Measurements from ENCODE around the gene CILP.
"Not testable (repeated sequence)": the region's sequence is repeated elsewhere in the genome, so short reads cannot be mapped to it uniquely, and the experiment has no call there.

Gene CILP

GRCh38 chr15:65182538-65182937, 28.7 kb downstream of the CILP start:
- intact Hi-C loops (cut with DNase I; ENCODE audit: low total_unique reads) = loop anchor here (10.0 kb wide), 1 partner anchor 48 kb away; the partner anchor contains the start of gene PDCD7
- no peak overlapping the region for H3K27ac ChIP-seq
- no peaks in the 10 kb centered on the region for H3K27me3 ChIP-seq

GRCh38 chr15:65181582-65182353, 29.5 kb downstream of the CILP start:
- intact Hi-C loops (cut with DNase I; ENCODE audit: low total_unique reads) = loop anchor here (10.0 kb wide), 1 partner anchor 47 kb away; the partner anchor contains the start of gene PDCD7
- not testable (repeated sequence) for H3K4me3 ChIP-seq, H3K9me3 ChIP-seq, H3K27me3 ChIP-seq, DNase-seq, H3K27ac ChIP-seq
- peaks cover 0 to 45% (median 18%) of the 10 kb centered on the region in 4 donors for H3K4me1 ChIP-seq
- H3K36me3 ChIP-seq = peaks cover 24 to 33% (median 32%) of the 10 kb centered on the region in 3 donors

More at GRCh38 chr15:65182538-65182937, 28.7 kb downstream of the CILP start:
- H3K4me1 ChIP-seq = peaks cover 0 to 45% (median 18%) of the 10 kb centered on the region in 4 donors
- DNase-seq = no peak
- peak overlapping the region; percentile 77 to 93 for H3K4me3 ChIP-seq
- no peaks in the 10 kb centered on the region for H3K9me3 ChIP-seq
- no peak for TF ChIP-seq CTCF (IDR thresholded peaks at IDR 0.05)
- peaks cover 16 to 26% (median 24%) of the 10 kb centered on the region in 3 donors for H3K36me3 ChIP-seq

- intact Hi-C loops (cut with DNase I; ENCODE audit: low total_unique reads) = loop anchor here (10.0 kb wide), 1 partner anchor 45 kb away; the partner anchor contains the start of gene PDCD7
Observed at GRCh38 chr15:65180167-65180566, 31.1 kb downstream of the CILP start.

GRCh38 chr15:65177901-65178300, 33.4 kb downstream of the CILP start:
- Histone ChIP-seq H3K27me3 (no peaks in the 10 kb centered on the region), H3K36me3 (peaks cover 39 to 72% (median 40%) of the 10 kb centered on the region in 3 donors), H3K4me3 (no peak overlapping the region), H3K4me1 (peaks cover 0 to 35% (median 14%) of the 10 kb centered on the region in 4 donors), H3K9me3 (no peaks in the 10 kb centered on the region), H3K27ac (no peak overlapping the region)
- no peak for TF ChIP-seq CTCF (IDR thresholded peaks at IDR 0.05)
- DNase-seq = no peak
- intact Hi-C loops (cut with DNase I; ENCODE audit: low total_unique reads) = no loop called here

More at GRCh38 chr15:65180167-65180566, 31.1 kb downstream of the CILP start:
- H3K9me3 ChIP-seq = no peaks in the 10 kb centered on the region
- no peak overlapping the region for H3K4me3 ChIP-seq
- peaks cover 32 to 49% (median 35%) of the 10 kb centered on the region in 3 donors for H3K36me3 ChIP-seq
- no peak for DNase-seq
- H3K27ac ChIP-seq = no peak overlapping the region
- peaks cover 0 to 45% (median 18%) of the 10 kb centered on the region in 4 donors for H3K4me1 ChIP-seq
- TF ChIP-seq CTCF (IDR thresholded peaks at IDR 0.05) = no peak
- no peaks in the 10 kb centered on the region for H3K27me3 ChIP-seq

GRCh38 chr15:65176056-65176455, 35.2 kb downstream of the CILP start:
- H3K9me3 ChIP-seq = no peaks in the 10 kb centered on the region
- H3K36me3 ChIP-seq = peaks cover 55 to 88% (median 58%) of the 10 kb centered on the region in 3 donors
- DNase-seq = no peak
- no peak for TF ChIP-seq CTCF (IDR thresholded peaks at IDR 0.05)
- no peak overlapping the region for H3K4me3 ChIP-seq
- intact Hi-C loops (cut with DNase I; ENCODE audit: low total_unique reads) = no loop called here
- H3K4me1 ChIP-seq = peaks cover 0 to 17% (median 3%) of the 10 kb centered on the region in 4 donors
- H3K27ac ChIP-seq = no peak overlapping the region
- no peaks in the 10 kb centered on the region for H3K27me3 ChIP-seq

GRCh38 chr15:65175511-65175910, 35.8 kb downstream of the CILP start:
- Histone ChIP-seq H3K36me3 (peaks cover 61 to 91% (median 63%) of the 10 kb centered on the region in 3 donors), H3K4me1 (peaks cover 0 to 11% (median 2%) of the 10 kb centered on the region in 4 donors), H3K4me3 (no peak overlapping the region), H3K27me3 (no peaks in the 10 kb centered on the region), H3K9me3 (no peaks in the 10 kb centered on the region), H3K27ac (no peak overlapping the region)
- DNase-seq = no peak
- intact Hi-C loops (cut with DNase I; ENCODE audit: low total_unique reads) = no loop called here
- TF ChIP-seq CTCF (IDR thresholded peaks at IDR 0.05) = no peak

Measured in tibial artery (tissue), 4 donors.